ENCODE results near the gene REC8.

The REC8 gene

DNA sequence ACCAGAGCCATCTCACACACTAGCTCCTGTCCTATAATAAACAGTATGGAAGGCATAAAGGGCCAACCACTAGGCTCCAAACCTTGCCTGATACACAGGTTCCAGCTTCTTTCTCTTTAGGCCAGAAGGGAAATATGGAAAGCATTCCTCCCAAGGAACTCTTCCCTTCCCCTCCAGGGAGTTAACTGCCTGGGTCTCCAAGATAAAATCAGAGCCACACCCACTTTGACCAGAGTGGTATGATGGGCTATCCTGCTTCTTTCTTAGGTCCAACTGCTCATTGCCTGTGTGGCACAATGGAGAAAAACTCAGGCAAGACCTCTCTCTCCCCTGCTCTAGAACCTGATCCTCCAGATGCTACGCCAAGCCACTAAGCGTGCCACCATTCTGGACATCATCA, 35.7 kb downstream of the REC8 start:
- in situ Hi-C loops (cut with HindIII; ENCODE audit: low sequenced_read_pairs), result loop anchor here (10.0 kb wide), 1 partner anchor 227 kb away; no protein-coding TSS in a partner anchor
- H3K4me3 ChIP-seq (ENCODE audit: low read depth, low read length), result no peak overlapping the region
- no peak for TF ChIP-seq CTCF (IDR thresholded peaks at IDR 0.05; ENCODE audit: low read depth, low read length, missing control alignments)
- no peak for DNase-seq (ENCODE audit: low read depth)

GRCh38 chr14:24211311-24211710, 39.4 kb downstream of the REC8 start:
- DNase-seq (ENCODE audit: low read depth), result no peak
- in situ Hi-C loops (cut with HindIII; ENCODE audit: low sequenced_read_pairs), result no loop called here
- no peak overlapping the region for H3K4me3 ChIP-seq (ENCODE audit: low read depth, low read length)
- no peak for TF ChIP-seq CTCF (IDR thresholded peaks at IDR 0.05; ENCODE audit: low read depth, low read length, missing control alignments)

DNA sequence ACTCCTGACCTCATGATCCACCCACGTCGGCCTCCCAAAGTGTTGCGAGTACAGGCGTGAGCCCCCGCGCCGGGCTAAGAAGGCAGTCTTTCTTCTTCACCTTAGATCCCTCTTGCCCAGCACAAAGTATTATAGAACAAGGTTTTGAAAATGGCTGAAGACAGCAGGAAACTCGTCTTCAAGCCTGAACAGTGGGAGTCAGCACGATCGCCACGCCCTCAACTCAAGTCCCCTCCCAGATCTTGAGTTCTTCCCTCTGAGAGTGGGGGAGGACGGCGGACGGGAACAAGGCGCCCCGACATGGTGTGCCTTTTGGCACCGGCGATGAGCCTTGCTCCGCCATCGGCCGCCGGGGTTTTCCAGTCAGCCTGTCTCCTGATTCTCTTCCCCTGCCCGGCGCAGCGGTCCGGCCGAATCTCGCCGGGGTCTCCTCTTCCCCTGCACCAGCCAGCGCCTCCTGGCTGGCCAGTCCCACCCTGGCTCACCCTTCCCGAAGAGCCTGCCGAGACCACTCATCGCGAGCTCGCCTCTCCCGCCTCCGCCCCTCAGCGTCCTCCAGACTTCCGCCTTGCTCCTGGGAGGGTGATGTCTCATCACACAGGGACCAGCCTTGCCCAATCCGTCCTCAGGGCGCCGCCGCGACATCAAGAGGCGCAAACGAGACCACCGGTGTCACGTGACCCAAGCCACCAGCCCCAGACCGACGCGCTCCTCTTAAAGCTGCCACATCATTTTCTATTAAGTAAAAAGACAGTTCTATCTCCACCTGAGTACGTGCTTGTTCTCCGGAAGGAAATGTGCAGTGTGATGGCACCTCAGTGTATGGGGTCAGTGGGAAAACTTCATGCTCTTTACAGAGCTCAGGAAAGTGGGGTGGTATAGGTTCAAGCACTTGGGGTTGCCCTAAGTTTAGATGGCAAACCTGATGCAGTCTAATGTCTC, 41.3 kb downstream of the REC8 start, which contains the start of gene CHMP4A:
CHMP4A (minus strand) TSS at position 565 of the 942 bp plus-strand sequence; CDS start at position 516, 49 bp downstream.
- peak; percentile 96 for DNase-seq (ENCODE audit: low read depth)
- peak within 1 kb of the TSS; percentile 74 for H3K4me3 ChIP-seq (ENCODE audit: low read depth, low read length)
- in situ Hi-C loops (cut with HindIII; ENCODE audit: low sequenced_read_pairs), result no loop called here
- peak; percentile 25 for TF ChIP-seq CTCF (IDR thresholded peaks at IDR 0.05; ENCODE audit: low read depth, low read length, missing control alignments)

GRCh38 chr14:24213866-24214662, 42.2 kb downstream of the REC8 start:
- TF ChIP-seq CTCF (IDR thresholded peaks at IDR 0.05; ENCODE audit: low read depth, low read length, missing control alignments), result no peak
- in situ Hi-C loops (cut with HindIII; ENCODE audit: low sequenced_read_pairs), result no loop called here
- no peak for DNase-seq (ENCODE audit: low read depth)
- H3K4me3 ChIP-seq (ENCODE audit: low read depth, low read length), result peak overlapping the region; percentile 74

- peak; percentile 60 for TF ChIP-seq CTCF (IDR thresholded peaks at IDR 0.05; ENCODE audit: low read depth, low read length, missing control alignments)
- in situ Hi-C loops (cut with HindIII; ENCODE audit: low sequenced_read_pairs), result no loop called here
- DNase-seq (ENCODE audit: low read depth), result peak; percentile 47
- peak within 1 kb of the TSS; percentile 88 for H3K4me3 ChIP-seq (ENCODE audit: low read depth, low read length)
These were observed 43.8 kb downstream of the REC8 start, which contains the start of gene MDP1 for GRCh38 chr14:24215495-24216344. MDP1 (minus strand) TSS chr14:24216066; CDS start chr14:24215955, 111 bp downstream.
